HG03066 (cell line): ENCODE results near the gene ARFGAP2.
"Not testable (repeated sequence)": the region's sequence is repeated elsewhere in the genome, so short reads cannot be mapped to it uniquely, and the experiment has no call there.

Source experiments
- ATAC-seq: cut with Tn5 transposase; IDR thresholded peaks from one replicate; pipeline ENCODE4 v1.9.1; 2021; ENCODE audit warnings: low read depth; ENCODE audit not compliant: unreplicated experiment

The ARFGAP2 gene

DNA sequence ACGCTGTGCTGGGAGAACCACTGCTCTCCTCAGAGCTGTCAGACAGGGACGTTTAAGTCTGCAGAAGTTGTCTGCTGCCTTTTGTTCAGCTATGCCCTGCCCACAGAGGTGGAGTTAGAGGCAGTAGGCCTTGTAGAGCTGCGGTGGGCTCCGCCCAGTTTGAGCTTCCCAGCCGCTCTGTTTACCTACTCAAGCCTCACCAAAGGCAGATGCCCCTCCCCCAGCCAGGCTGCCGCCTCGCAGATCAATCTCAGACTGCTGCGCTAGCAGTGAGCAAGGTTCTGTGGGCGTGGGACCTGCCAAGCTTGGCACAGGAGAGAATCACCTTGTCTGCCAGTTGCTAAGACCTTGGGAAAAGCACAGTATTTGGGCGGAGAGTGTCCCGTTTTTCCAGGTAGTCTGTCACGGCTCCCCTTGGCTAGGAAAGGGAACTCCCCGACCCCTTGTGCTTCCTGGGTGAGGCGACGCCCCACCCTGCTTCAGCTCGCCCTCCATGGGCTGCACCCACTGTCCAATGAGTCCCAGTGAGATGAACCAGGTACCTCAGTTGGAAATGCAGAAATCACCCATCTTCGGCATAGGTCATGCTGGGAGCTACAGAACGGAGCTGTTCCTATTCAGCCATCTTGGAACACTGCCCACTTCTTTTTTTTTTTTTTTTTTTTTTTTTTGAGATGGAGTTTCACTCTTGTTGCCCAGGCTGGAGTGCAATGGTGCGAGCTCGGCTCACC, 57.6 kb downstream of the ARFGAP2 start:
- ATAC-seq, result not testable (repeated sequence)
